NCI-H1694 treated with DMSO at 0.1 percent for 48 hours (cell line): ENCODE measurements around the gene LENG1.
"Not testable (repeated sequence)": the region's sequence is repeated elsewhere in the genome, so short reads cannot be mapped to it uniquely, and the experiment has no call there.

Experiments
- DNase-seq: peaks from one replicate; lab custom pipeline; 2025; lab: John Stamatoyannopoulos, UW

LENG1 gene

DNA sequence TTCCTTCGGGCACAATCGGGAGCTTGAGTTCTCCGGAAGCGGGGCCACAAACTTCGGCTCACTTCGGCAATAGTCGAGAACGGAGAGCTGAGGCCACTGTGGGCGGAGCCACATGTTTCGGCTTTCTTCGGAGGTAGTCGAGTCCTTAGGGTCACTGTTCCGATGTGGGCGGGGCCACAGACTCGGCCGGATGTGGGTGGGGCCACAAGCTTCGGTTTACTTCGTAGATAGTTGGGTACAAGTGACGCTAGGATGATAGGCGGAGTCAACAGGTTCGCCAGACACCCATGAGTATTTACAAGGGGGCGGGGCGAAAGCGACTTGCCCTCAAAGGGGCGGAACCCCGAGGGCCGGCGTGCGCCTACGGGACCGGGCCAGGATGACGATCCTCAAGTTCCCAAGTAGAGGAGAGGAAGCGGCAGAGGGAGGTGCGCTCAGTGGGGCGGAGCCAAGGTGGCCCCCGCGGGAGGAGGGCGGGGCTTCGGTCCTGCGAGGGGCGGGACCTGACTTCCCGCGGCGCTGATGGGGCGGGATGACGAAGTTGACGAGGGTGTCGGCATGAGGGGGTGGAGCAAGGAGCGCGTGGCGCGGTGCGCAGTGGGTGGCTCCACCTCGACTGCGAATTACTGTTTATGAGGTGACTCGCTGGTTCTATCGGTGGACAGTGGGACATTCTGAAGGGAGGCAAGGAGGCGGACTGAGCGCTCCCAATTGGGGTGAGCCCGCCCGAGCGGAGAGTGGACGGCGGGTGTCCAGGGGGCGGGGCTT, 30.4 kb upstream of the LENG1 start:
- DNase-seq: peak; percentile 99

DNA sequence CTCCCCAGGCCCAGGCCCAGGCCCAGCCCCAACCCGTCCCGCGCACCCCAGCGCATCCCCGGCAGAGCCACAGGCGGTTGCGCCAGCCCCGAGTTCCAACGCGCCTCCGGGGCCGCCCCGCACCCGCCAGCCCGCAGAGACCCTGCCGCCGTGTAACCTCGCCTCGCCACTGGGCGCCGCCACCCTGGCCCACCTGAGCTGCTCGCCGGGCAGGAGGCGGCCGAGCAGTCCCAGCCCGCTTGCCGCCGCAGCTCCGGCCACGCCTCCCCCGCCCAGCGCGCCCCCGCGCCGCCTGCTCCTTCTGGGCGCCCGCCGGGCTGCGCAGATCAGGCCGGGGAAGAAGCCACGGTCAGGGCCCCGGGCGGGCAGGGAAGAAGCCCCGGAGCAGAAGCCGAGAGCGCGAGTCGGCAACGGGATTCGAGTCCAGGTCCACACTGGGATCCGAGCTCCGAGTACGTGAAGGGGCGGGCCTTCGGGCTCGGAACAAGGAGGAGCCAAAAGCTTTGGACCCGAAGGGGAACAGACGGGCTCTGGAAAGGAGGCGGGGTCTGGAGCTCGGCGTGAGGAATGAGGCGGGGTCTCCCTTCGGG, 29.7 kb upstream of the LENG1 start, which contains the start of gene MBOAT7:
TSS of gene MBOAT7 (minus strand) at position 436 of the 590 bp plus-strand sequence. CDS start 1,072 bp downstream, outside the sequence.
- no peak for DNase-seq

DNA sequence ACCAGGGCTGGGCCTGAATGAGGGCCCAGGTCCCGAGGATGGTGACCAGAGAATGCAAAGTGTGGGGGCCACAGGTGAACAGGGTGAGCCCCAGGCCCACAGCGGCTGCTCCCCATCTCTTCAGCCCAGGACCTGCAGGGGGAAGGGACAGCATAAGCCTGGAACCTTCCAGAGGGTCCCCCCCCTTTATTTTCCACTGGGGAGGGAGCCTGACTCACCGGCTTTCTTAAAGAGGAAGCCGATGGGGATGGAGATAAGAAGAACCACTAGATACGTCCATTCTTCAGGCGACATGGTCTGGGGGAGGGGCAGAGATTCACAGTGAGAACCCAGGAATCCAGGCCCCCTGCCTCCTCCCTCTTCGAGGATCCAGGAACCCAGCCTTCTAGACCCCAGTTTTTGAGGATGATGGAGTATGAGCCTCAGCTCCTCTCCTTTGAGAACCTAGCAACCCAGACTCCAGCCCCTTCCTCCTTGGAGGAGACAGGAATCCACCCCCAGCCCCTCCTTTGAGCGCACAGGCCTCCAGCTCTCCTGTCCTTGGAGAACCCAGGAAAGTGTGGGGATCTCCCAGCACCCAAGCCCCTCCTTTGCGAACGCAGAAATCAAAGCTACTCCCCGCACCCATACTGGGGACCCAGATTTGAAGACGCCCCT, 28.8 kb upstream of the LENG1 start:
- DNase-seq: no peak

DNA sequence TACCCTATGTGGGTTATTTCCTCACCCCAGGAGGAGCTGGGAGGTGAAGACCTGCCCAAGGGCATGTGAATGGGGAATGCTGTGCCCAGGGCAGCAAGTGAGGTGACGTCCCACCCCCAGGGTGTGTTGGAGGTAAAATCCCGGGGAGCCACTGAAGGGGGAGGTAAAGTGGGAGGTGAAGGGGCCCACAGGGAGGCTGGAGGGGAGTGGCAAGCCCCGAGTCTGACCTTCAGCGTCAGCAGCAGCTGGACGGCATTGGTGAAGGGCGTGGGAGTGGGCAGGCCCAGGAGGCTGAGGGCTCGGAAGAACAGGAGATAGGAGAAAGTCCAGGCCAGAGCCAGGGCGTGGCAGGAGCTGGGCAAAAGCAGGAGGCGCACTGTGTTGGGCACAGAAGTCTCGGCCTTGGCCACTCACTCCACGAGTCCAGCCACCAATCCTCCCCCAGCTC, 27.4 kb upstream of the LENG1 start:
- no peak for DNase-seq

DNA sequence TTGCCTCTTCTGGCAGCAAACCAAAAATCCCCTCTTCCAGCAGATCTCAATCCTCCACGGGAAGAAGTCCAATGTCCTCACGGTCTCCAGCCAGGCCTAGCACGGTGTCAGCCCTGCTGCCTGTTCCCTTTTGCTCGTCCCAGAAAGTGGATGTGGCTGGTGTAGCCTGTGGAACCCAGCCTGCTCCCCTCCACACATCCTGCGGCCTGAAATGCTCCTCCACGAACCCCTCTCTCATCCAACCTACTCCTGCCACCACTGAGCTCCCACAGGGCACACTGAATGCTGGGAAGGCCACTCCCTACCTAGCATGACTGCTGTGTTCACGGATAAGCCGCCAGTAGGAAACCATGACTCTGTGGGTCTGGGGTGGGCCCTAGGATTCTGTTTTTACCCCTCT, 26.8 kb upstream of the LENG1 start:
- DNase-seq: no peak

DNA sequence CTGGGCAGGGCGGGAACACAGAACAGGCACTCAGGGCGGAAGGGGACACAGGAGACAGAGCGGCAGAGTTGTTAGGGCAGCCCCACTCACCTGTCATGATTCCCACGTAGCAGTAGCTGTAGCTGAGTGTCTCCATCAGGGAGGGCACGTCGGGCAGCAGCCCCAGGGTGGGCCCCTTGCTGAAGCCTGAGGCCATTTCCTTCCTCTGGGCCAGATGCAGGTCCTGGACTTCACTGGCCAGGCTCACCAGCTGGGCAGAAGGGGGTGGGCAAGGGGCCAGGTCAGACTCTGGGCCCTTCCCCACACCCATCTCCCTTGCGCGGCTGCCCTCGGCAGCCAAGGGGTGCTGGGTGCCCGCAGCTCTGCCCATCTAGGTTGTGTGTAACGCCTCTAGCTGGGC, 23.9 kb upstream of the LENG1 start:
- no peak for DNase-seq

DNA sequence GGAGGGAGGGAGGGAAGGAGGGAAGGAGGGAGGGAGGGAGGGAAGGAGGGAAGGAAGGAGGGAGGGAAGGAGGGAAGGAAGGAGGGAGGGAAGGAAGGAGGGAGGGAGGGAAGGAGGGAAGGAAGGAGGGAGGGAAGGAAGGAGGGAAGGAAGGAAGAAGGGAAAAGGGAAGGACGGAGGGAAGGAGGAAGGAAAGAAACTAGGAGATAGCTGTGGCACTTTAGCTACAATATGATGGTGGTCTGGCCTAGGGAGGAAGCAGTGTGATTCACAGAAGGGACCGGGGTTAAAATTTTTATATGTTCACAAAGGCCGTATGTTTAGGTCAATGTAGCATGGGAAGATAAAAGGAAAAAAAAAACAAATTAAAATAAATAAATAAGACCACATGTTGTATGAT, 22.4 kb upstream of the LENG1 start:
- DNase-seq: not testable (repeated sequence)

DNA sequence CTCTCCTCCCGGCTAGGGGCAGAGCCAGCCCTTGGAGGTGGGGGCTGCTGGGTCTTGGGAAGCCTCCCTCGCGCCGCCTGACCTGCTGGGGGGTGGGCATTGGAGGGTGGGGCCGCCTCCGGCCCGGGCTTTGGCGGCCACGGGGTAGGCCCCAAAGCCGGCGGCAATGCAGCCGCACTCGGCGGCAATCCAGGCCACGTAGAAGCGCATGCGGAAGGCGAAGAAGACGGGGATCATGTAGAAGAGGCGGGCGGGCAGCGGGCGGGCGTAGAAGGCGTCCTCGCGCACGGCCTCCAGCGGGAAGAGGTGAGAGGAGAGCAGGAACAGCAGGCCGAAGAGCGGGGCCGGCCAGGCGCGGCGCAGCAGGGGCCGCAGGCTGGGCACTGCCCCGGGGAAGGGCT, 21.2 kb upstream of the LENG1 start:
- no peak for DNase-seq

DNA sequence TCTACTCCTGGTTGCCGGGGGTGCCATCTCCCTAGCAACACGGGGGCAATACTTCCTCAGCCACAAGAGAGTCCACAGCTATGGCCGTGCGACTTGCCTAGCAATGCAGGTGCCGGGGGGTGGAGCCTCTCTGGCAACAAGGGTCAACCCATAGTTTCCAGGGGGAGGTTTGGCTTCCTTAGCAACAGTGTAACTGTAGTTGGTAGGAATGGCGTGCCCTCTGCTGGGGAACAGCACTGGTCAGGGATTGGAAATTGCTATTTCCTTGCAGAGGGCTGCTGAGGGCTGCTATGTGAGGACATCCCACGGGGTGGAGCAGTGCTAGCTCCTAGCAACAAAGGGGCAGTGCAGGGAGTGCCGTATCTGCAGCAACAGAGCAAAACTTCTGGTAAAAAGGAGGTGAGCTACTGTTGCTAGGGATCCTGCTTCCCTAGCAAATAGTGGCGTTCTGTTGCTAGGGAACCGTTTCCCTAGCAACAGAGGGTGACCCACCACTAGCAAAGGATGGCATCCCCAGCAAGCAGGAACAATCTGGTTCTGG, 20.5 kb upstream of the LENG1 start:
- DNase-seq: peak; percentile 9

DNA sequence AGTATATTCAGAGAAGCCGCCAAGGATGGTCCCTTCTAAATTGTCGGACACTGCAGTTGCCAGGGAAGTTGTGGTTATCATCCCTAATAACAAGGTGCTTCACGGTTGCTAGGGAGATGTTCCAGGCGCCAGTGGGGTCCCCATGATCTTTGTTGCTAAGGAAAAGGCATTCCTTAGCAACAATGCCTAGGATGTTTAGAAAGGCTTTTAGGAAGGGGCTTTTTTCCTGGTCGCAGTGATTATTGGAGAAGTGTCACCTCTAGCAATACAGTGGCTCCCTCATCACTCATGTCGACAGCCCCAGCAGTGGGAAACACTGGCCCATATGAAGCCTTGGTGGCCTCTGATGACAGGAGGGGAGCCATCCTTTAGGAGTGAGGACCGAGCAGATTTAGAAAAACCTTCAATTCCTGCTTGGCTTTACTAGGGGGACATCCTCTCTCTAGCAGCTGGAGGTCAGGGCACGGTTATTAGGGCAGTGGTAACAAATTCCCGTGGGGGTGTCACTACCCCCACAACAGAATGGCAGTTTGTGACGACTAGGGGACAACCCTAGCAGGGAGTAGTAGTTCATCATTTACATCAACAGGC, 19.8 kb upstream of the LENG1 start:
- DNase-seq: no peak

DNA sequence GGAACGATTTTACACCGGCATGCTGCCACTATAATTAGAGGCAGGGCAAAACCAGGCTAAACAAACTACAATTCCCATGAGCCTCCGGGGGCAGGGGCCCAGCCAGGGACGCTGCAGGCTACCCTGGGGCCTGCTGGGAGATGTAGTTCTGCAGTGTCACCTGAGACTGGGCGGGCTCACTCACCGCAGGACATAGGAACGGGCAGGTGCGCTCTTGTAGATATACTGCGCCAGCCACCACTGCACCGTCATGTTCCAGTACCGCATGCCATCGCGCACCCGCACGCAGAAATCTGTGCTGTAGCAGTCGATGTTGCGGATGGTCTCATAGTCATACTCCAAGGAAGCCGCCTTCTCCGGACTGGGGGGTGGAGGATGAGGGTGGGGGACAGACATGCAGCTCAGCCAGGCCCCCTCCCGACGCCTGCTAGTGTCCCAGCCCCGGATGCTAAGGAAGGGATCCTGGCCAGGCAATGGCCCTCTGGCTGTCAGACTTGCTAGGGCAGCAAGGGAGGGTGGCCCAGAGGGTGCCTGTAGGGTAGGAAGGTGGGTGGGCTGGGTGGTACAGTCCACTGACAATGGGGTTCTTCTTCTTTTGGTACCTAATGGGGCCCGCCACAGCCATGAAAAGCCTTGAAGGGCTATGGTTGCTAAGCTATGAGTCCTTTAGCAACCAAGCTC, 19.2 kb upstream of the LENG1 start:
- no peak for DNase-seq

DNA sequence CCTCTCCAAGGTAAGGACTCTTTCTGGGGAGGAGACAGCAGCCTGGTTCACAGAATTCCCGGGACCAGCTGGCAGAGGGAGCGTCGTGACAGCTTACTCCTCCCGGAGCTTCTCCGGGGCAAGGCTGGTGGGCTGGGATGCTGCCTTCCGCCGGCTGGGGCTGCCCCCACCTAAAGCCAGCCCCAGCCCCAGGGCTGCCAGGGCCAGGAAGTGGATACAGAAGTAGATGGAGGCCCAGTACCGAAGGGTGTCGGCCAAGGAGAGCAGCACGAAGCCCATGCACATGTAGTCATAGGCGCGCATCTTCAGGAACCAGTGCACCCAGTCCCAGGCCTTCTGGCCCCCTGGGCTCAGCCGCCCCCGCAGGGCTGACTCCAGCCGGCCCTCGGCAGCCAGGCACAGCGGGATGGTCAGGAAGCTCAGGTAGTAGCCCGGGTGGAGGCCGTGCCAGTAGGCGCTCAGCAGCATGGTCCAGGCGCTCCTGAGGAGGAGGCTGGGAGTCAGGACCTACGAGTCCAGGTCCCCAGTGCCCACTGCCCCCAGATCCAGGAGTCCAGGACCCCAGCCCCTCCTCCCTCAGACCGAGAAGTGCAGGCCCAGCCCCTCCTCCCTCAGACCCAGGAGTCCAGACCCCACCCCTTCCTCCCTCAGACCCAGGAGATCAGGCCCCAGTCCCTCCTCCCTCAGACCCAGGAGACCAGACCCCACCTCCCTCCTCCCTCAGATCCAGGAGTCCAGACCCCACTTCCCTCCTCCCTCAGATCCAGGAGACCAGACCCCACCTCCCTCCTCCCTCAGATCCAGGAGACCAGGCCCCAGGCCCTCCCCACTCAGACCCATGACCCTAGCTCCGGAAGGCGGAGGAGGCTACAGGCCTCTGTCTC, 14.7 kb upstream of the LENG1 start:
- DNase-seq: no peak

DNA sequence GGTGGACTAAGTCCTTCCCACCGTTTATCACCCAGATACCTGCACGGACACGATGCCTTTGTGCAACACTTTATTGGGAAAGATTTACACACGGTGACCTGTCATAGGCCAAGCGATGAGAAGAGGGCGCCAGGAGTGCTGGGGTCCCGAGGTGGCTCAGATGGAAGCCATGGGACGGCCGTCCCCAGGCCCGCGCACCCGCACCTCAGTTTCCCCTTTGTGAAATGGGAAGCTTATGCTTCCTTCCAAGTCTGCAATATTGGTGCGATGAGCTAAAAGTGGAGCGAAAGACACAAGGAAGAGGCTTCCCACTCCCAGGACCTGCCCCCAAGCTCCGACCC, 13.8 kb upstream of the LENG1 start:
- no peak for DNase-seq

DNA sequence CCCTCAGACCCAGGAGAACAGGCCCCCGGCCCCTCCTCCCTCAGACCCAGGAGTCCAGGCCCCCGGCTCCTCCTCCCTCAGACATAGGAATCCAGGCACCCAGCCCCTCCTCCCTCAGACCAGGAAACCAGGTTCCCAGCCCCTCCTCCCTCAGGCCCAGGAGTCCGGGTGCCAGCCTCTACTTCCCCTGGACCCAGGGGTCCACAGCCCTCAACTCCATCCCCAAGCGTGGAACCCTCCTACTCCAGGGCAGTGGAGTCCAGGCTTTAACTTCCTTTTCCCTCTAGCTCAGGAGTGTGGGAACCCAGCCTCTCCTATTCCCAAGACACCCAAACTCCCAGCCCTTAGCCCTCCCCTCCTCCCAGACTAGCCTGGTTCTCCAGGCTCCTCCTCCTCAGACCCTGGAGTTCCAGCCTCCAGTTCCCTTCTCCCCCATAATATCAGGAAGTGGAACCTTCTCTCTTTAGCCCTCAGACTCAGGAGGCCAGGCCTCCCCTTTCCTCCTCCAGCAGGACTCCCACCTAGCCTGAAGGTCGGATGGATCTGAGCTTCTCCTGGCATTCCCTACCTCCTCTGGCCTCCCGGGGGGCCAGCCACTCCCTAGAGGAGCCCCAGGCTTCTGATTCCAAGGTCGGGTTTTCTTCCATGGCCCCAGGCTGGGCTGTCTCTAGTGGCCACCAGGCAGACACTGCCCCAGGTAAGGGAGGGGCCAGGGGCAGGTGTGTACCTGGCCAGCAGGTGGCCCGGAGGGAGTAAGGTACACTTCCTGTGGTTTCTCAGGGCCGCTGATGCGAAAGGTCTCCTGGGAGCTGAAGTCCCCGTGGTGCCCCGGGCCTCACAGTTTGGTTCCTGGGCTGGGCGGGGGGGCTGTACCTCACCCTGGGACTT, 13.2 kb upstream of the LENG1 start, which contains the start of gene TMC4:
TSS of gene TMC4 (minus strand) at position 690 of the 888 bp plus-strand sequence. CDS start at position 647, 43 bp downstream.
- no peak for DNase-seq

DNA sequence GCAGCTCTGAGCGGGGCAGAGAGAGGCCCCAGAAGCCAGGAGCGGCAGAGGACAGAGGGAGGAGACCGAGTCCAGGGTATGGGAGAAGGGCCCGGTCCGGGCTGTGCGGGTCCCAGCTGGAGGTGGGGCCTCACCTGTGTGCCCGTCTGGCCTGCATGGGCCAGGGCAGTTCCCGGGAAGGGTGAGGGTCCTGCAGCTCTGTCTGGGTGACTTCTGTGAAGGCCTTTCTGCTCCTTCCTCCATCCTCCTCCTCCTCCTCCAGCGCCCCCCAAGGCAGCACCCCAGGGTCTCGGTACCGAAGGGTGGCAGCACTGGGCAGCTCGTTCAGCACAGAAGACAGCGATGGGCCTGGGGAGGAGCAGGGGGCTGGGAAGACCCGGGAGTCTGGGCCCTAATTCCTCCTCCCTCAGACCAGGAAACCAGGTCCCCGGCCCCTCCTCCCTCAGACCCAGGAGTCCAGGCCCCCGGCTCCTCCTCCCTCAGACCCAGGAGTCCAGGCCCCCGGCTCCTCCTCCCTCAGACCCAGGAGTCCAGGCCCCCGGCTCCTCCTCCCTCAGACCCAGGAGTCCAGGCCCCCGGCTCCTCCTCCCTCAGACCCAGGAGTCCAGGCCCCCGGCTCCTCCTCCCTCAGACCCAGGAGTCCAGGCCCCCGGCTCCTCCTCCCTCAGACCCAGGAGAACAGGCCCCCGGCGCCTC, 12.4 kb upstream of the LENG1 start:
- DNase-seq: not testable (repeated sequence)

DNA sequence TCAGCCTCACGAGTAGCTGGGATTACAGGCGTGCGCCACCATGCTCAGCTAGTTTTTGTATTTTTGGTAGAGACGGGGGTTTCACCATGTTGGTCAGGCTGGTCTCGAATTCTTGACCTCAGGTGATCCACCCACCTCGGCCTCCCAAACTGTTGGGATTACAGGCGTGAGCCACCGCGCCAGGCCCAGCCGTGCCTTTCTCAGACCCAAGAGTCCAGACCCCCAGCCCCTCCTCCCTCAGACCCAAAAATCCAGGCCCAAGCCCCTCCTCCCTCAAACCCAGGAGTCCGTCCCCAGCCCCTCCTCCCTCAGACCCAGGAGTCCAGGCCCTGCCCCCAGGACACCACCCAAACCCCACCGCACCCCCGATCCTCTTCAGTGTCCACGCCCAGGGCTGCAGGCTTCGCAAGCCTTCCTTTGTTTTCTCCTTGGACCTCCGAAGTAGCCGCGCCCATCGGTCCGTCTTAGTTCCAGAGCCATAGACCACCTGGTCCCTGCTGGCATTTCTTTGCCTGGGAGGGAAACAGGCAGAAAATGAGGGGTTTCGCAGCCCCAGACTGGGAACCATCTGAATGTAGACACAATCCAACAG, 9.7 kb upstream of the LENG1 start:
- DNase-seq: no peak

DNA sequence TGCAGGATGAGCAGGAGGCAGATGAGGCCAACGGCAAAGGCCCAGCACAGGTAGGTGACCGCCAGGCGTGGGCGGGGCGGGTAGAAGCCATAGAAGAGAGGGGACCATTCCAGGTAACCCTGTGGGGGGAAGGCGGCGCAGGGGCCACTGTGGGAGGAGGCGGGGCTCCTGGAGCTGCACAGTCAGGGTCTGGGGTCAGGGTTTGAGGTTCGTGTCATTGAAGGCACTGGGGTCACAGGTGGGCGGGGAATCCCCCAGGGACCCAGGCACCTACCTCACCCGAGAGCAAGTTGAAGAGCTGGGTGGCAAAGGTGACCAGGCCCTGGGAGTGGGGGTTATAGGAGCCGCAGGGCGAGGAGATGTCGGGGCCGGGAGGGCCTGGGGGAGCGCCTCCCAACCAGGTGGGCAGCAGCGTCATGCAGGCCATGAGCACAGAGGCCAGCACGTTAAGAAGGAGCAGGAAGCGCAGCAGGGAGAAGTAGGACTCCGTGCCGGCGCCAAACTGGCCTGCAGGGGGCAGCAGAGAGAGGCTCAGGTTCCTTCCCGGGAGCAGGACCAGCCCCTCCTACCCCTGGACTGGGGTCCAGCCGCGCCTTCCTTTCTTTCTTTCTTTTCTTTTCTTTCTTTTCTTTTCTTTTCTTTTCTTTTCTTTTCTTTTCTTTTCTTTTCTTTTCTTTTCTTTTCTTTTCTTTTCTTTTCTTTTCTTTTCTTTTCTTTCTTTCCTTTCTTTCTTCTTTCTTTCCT, 8.8 kb upstream of the LENG1 start:
- DNase-seq: peak; percentile 72

DNA sequence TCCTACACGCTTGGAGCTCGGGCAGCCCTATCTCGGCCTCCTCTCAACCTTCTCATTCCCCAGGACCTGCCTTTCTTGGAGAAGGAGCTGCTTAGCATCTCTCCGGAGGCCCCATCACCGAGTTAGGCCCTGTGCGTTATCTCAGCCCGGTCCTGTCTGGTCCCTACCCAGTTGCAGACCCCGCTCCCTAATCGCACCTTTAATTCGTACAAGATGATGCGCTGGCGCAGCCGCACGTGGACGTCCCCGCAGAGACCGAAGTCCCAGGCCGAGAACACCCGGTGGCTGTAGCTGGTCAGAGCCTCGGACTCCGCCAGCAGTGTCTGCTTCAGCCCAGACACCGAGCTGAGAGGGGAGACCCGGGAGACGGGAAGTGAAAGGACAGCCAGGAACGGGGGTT, 5.7 kb upstream of the LENG1 start:
- no peak for DNase-seq
